ENCODE data around the gene RXFP1.

The RXFP1 gene

DNA sequence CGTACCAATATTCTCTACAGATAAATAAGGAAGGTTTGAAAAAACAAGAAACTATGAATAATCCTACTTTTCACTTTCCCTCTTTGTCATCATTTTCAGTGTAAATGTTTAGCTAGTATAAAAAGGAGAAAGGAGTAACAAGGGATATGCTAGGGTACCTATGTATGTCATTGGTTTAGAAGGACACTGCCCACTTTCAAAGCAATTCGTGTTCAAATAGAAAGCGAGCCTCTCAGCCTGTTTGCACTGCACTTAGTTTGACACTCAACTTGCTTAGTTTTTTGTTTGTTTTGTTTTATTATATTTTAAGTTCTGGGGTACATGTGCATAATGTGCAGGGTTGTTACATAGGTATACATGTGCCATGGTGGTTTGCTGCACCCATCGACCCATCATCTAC, 21.6 kb upstream of the RXFP1 start:
- H3K9me3 ChIP-seq (ENCODE audit: insufficient read depth, low read depth, low read length), result no peaks in the 10 kb centered on the region
- no peaks in the 10 kb centered on the region for H3K79me2 ChIP-seq (ENCODE audit: insufficient read depth, low read length)
- H3F3A ChIP-seq (ENCODE audit: low read depth), result no peaks in the 10 kb centered on the region
- no peaks in the 10 kb centered on the region for H3K36me3 ChIP-seq (ENCODE audit: insufficient read depth, low read length)
- no peaks in the 10 kb centered on the region for H3K9me2 ChIP-seq (replicated peaks; ENCODE audit: low read depth, low read length)
- no peak overlapping the region for H2AFZ ChIP-seq (ENCODE audit: low read length)
- no peak overlapping the region for H3K4me2 ChIP-seq (ENCODE audit: low read depth, low read length, poor library complexity, severe bottlenecking)
- no peak overlapping the region for H3K9ac ChIP-seq (ENCODE audit: low read depth, low read length, poor library complexity, severe bottlenecking)
- no peaks in the 10 kb centered on the region for H3K4me1 ChIP-seq (ENCODE audit: insufficient read depth, low read length, poor library complexity, severe bottlenecking)
- no peak overlapping the region for H3K4me3 ChIP-seq (ENCODE audit: low read length, poor library complexity, severe bottlenecking)
- TF ChIP-seq EZH2phosphoT487 (IDR thresholded peaks at IDR 0.05; ENCODE audit: borderline replicate concordance), result no peak
- no peaks in the 10 kb centered on the region for H3K27me3 ChIP-seq (ENCODE audit: insufficient read depth, low read length, poor library complexity, severe bottlenecking)
- H4K20me1 ChIP-seq (ENCODE audit: insufficient read depth, low read length, poor library complexity, severe bottlenecking), result no peaks in the 10 kb centered on the region

DNA sequence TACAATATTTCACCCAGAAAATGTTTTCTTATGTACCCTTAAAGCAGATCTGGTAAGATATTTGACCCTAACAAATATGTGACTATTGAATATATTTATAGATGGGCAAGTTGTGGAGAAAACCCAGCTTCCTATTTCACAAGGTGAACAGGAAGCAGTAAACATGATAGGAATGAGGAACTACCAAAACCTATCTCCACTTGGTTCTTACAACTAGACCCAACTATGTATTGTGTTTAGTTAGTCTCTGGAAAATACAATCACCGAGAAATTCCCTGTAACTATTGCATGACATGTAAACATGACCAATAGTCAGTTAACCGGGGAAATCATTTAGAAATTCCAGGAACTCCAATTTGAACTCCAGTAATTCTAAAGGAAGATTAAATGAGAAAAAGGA, 8.4 kb upstream of the RXFP1 start:
- H4K20me1 ChIP-seq (ENCODE audit: insufficient read depth, low read length, poor library complexity, severe bottlenecking), result no peaks in the 10 kb centered on the region
- no peaks in the 10 kb centered on the region for H3F3A ChIP-seq (ENCODE audit: low read depth)
- H3K4me1 ChIP-seq (ENCODE audit: insufficient read depth, low read length, poor library complexity, severe bottlenecking), result no peaks in the 10 kb centered on the region
- no peak overlapping the region for H2AFZ ChIP-seq (ENCODE audit: low read length)
- no peaks in the 10 kb centered on the region for H3K36me3 ChIP-seq (ENCODE audit: insufficient read depth, low read length)
- no peak overlapping the region for H3K4me2 ChIP-seq (ENCODE audit: low read depth, low read length, poor library complexity, severe bottlenecking)
- no peaks in the 10 kb centered on the region for H3K79me2 ChIP-seq (ENCODE audit: insufficient read depth, low read length)
- H3K9me3 ChIP-seq (ENCODE audit: insufficient read depth, low read depth, low read length), result no peaks in the 10 kb centered on the region
- no peak for TF ChIP-seq EZH2phosphoT487 (IDR thresholded peaks at IDR 0.05; ENCODE audit: borderline replicate concordance)
- TF ChIP-seq, protein P1, sequence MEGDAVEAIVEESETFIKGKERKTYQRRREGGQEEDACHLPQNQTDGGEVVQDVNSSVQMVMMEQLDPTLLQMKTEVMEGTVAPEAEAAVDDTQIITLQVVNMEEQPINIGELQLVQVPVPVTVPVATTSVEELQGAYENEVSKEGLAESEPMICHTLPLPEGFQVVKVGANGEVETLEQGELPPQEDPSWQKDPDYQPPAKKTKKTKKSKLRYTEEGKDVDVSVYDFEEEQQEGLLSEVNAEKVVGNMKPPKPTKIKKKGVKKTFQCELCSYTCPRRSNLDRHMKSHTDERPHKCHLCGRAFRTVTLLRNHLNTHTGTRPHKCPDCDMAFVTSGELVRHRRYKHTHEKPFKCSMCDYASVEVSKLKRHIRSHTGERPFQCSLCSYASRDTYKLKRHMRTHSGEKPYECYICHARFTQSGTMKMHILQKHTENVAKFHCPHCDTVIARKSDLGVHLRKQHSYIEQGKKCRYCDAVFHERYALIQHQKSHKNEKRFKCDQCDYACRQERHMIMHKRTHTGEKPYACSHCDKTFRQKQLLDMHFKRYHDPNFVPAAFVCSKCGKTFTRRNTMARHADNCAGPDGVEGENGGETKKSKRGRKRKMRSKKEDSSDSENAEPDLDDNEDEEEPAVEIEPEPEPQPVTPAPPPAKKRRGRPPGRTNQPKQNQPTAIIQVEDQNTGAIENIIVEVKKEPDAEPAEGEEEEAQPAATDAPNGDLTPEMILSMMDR (conservative IDR thresholded peaks at IDR 0.05; ENCODE audit: low read length), result no peak
- H3K4me3 ChIP-seq (ENCODE audit: low read length, poor library complexity, severe bottlenecking), result no peak overlapping the region
- H3K9ac ChIP-seq (ENCODE audit: low read depth, low read length, poor library complexity, severe bottlenecking), result no peak overlapping the region
- no peaks in the 10 kb centered on the region for H3K9me2 ChIP-seq (replicated peaks; ENCODE audit: low read depth, low read length)
- no peaks in the 10 kb centered on the region for H3K27me3 ChIP-seq (ENCODE audit: insufficient read depth, low read length, poor library complexity, severe bottlenecking)

DNA sequence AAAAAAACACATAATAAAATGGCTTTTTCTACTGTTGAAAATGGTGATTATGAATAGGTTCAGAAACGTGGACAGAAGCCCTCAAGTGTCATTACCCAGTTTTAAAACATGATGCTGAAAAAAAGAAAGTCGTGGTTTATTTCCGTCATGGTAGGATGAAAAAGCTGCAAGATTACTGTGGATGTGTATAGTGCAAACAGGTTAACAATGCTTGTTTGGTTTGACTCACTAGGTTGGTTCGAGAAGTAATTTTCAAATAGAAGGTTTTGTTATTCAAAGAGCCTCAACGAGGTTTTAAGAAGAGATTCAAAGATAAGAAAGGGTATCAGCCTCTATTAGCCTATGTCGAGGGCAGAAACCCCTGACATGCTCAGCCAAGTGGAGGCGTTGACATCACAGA, 2.5 kb upstream of the RXFP1 start:
- no peaks in the 10 kb centered on the region for H3K79me2 ChIP-seq (ENCODE audit: insufficient read depth, low read length)
- TF ChIP-seq, protein P1 (conservative IDR thresholded peaks at IDR 0.05; ENCODE audit: low read length), result no peak
- TF ChIP-seq EZH2phosphoT487 (IDR thresholded peaks at IDR 0.05; ENCODE audit: borderline replicate concordance), result no peak
- no peak overlapping the region for H2AFZ ChIP-seq (ENCODE audit: low read length)
- no peaks in the 10 kb centered on the region for H3K9me3 ChIP-seq (ENCODE audit: insufficient read depth, low read depth, low read length)
- H3K4me1 ChIP-seq (ENCODE audit: insufficient read depth, low read length, poor library complexity, severe bottlenecking), result no peaks in the 10 kb centered on the region
- no peak overlapping the region for H3K4me3 ChIP-seq (ENCODE audit: low read length, poor library complexity, severe bottlenecking)
- H3K9ac ChIP-seq (ENCODE audit: low read depth, low read length, poor library complexity, severe bottlenecking), result no peak overlapping the region
- no peaks in the 10 kb centered on the region for H3K9me2 ChIP-seq (replicated peaks; ENCODE audit: low read depth, low read length)
- no peaks in the 10 kb centered on the region for H3K36me3 ChIP-seq (ENCODE audit: insufficient read depth, low read length)
- H4K20me1 ChIP-seq (ENCODE audit: insufficient read depth, low read length, poor library complexity, severe bottlenecking), result no peaks in the 10 kb centered on the region
- H3F3A ChIP-seq (ENCODE audit: low read depth), result no peaks in the 10 kb centered on the region
- H3K4me2 ChIP-seq (ENCODE audit: low read depth, low read length, poor library complexity, severe bottlenecking), result no peak overlapping the region
- no peaks in the 10 kb centered on the region for H3K27me3 ChIP-seq (ENCODE audit: insufficient read depth, low read length, poor library complexity, severe bottlenecking)

DNA sequence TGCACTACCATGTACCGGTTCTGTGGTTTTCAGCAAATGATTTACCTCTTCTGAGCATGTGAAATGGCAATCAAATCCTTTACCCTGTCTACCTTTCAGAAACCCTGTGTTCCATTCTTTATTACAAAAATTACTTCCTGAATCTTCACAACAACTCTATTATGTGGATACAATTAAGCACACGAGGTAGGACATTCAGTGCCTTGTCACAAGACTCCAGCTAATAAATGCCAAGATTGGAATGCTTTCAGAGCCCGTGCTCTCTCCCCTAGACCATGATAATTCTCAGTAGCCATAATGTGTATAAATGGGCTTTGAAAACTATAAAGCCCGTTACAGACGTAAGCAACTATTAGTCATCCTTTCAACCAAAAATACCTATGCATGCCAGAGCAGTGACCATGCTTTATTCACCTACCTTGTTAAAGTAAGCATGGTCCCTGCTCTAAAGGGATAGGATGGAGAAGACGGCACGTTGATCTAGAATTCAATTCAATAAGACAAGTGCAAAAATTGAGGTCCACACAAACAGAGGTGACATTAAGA, 2.4 kb downstream of the RXFP1 start:
- Histone ChIP-seq H3K4me3 (ENCODE audit: low read length, poor library complexity, severe bottlenecking) (no peak overlapping the region), H3K27me3 (ENCODE audit: insufficient read depth, low read length, poor library complexity, severe bottlenecking) (no peaks in the 10 kb centered on the region), H4K20me1 (ENCODE audit: insufficient read depth, low read length, poor library complexity, severe bottlenecking) (no peaks in the 10 kb centered on the region), H2AFZ (ENCODE audit: low read length) (no peak overlapping the region), H3K9me3 (ENCODE audit: insufficient read depth, low read depth, low read length) (no peaks in the 10 kb centered on the region), H3K4me1 (ENCODE audit: insufficient read depth, low read length, poor library complexity, severe bottlenecking) (no peaks in the 10 kb centered on the region), H3K9me2 (replicated peaks; ENCODE audit: low read depth, low read length) (no peaks in the 10 kb centered on the region), H3K4me2 (ENCODE audit: low read depth, low read length, poor library complexity, severe bottlenecking) (no peak overlapping the region), H3K36me3 (ENCODE audit: insufficient read depth, low read length) (no peaks in the 10 kb centered on the region), H3K79me2 (ENCODE audit: insufficient read depth, low read length) (no peaks in the 10 kb centered on the region), H3F3A (ENCODE audit: low read depth) (no peaks in the 10 kb centered on the region), H3K9ac (ENCODE audit: low read depth, low read length, poor library complexity, severe bottlenecking) (no peak overlapping the region)
- TF ChIP-seq, protein P1 (conservative IDR thresholded peaks at IDR 0.05; ENCODE audit: low read length), result no peak
- TF ChIP-seq EZH2phosphoT487 (IDR thresholded peaks at IDR 0.05; ENCODE audit: borderline replicate concordance), result no peak

Measured in Loucy (cell line).